Breast epithelium (tissue), 3 donors: Measurements from ENCODE around the gene DAG1.

Experiments
- POLR2A ChIP-seq: fragments of 450-650 bp; IDR thresholded peaks from one replicate; pipeline ENCODE4 v1.6.1; 2016; ENCODE audit warnings: antibody characterized with exemption, mild to moderate bottlenecking, moderate library complexity
- POLR2AphosphoS5 ChIP-seq, 3 donors: sonication (generic); formaldehyde crosslinking; IDR thresholded peaks; one replicate each; pipeline ENCODE4 v1.6.1; 2017; ENCODE audit warnings: antibody characterized with exemption in 3 of 3
- TF ChIP-seq, protein P1 (sequence below), 3 donors: fragments of 450-650 bp; IDR thresholded peaks; one replicate each; pipeline ENCODE4 v1.5.1; 2016 to 2017; ENCODE audit warnings: antibody characterized with exemption in 3 of 3, mild to moderate bottlenecking in 3 of 3, moderate library complexity in 3 of 3

- TF ChIP-seq, protein P1, sequence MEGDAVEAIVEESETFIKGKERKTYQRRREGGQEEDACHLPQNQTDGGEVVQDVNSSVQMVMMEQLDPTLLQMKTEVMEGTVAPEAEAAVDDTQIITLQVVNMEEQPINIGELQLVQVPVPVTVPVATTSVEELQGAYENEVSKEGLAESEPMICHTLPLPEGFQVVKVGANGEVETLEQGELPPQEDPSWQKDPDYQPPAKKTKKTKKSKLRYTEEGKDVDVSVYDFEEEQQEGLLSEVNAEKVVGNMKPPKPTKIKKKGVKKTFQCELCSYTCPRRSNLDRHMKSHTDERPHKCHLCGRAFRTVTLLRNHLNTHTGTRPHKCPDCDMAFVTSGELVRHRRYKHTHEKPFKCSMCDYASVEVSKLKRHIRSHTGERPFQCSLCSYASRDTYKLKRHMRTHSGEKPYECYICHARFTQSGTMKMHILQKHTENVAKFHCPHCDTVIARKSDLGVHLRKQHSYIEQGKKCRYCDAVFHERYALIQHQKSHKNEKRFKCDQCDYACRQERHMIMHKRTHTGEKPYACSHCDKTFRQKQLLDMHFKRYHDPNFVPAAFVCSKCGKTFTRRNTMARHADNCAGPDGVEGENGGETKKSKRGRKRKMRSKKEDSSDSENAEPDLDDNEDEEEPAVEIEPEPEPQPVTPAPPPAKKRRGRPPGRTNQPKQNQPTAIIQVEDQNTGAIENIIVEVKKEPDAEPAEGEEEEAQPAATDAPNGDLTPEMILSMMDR (IDR thresholded peaks at IDR 0.05), result no peak
- TF ChIP-seq POLR2A (no peak), POLR2AphosphoS5 (IDR thresholded peaks at IDR 0.05) (no peak)
Measured at GRCh38 chr3:49523756-49524747, 54.0 kb downstream of the DAG1 start.
